ENCODE data around the gene ELOVL5.

DNA sequence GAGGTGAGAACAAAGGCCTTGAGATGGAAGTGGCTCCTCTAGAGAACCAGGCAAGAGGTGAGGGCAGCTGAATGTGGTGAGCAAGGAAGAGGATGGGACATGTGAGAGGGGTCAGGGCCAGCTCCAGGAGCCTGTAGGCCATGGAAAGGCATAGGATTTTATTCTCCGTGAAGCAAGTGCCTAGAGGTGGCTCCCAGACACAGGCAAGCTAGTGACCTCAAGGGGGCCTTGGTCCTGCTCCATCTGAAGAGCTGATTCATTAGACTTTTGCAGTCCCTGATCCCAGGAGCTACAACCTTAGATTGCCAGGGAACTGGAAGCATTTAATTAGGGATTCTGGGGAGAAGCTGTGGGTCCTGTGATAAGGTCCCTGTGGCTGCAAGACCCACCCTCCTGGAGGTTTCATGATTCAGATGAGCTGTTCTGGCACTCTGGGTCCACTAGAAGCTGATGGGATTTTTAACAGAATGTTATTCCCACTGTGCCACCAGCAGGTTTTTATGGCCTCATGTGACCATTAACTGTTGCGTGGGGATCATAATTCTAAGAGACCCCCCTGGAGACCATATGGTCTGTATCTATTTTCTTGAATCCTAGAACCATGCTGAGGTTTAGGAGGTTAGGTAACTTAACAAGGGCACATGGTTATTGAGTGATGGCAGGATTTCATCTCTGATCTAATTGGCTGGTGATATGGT is 90.5 kb downstream of the ELOVL5 start:
- TF ChIP-seq, protein P1, sequence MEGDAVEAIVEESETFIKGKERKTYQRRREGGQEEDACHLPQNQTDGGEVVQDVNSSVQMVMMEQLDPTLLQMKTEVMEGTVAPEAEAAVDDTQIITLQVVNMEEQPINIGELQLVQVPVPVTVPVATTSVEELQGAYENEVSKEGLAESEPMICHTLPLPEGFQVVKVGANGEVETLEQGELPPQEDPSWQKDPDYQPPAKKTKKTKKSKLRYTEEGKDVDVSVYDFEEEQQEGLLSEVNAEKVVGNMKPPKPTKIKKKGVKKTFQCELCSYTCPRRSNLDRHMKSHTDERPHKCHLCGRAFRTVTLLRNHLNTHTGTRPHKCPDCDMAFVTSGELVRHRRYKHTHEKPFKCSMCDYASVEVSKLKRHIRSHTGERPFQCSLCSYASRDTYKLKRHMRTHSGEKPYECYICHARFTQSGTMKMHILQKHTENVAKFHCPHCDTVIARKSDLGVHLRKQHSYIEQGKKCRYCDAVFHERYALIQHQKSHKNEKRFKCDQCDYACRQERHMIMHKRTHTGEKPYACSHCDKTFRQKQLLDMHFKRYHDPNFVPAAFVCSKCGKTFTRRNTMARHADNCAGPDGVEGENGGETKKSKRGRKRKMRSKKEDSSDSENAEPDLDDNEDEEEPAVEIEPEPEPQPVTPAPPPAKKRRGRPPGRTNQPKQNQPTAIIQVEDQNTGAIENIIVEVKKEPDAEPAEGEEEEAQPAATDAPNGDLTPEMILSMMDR (IDR thresholded peaks at IDR 0.05; ENCODE audit: insufficient read depth, low read depth, low read length) = no peak
- TF ChIP-seq EZH2 (IDR thresholded peaks at IDR 0.05; ENCODE audit: insufficient read depth, low read length) = no peak

All from astrocyte (in vitro differentiated cells and primary cell).